HepG2 (cell line): Measurements from ENCODE around the gene KAT6B. TPM values are rescaled to one million over a fixed set of nuclear protein-coding genes. Genes with fewer than 3 reads are reported as not detected.
A peak's percentile ranks its signal among the peaks of the same experiment; 100 is the strongest.

ENCODE experiments used
- AHDC1 ChIP-seq: sonication (generic); formaldehyde crosslinking; IDR thresholded peaks from 2 replicates; pipeline ENCODE4 v1.5.1; 2020; ENCODE audit warnings: mild to moderate bottlenecking, missing genetic modification reagents, borderline replicate concordance
- AKNA ChIP-seq: sonication (generic); formaldehyde crosslinking; IDR thresholded peaks from 2 replicates; pipeline ENCODE4 v1.4.0; 2020; ENCODE audit warnings: missing genetic modification reagents, borderline replicate concordance
- BCL6 ChIP-seq: IDR thresholded peaks from 2 replicates; pipeline ENCODE4 v1.6.1; 2016; ENCODE audit warnings: missing genetic modification reagents, missing compliant biosample characterization
- ELK4 ChIP-seq: sonication (generic); formaldehyde crosslinking; IDR thresholded peaks from 2 replicates; pipeline ENCODE4 v1.9.0; 2021; ENCODE audit warnings: missing genetic modification reagents, borderline replicate concordance
- HNRNPL ChIP-seq: fragments of 200-400 bp; formaldehyde crosslinking; IDR thresholded peaks from 2 replicates; pipeline ENCODE4 v1.6.1; 2017; ENCODE audit warnings: mild to moderate bottlenecking, low read depth, low read length
- KDM5A ChIP-seq: fragments of 200-600 bp; sonication (generic); IDR thresholded peaks from 2 replicates; pipeline ENCODE4 v1.7.0; 2018; ENCODE audit warnings: antibody characterized with exemption, mild to moderate bottlenecking, low read length, borderline replicate concordance
- MED1 ChIP-seq: sonication (generic); formaldehyde crosslinking; IDR thresholded peaks from 2 replicates; pipeline ENCODE4 v1.4.0; 2020; ENCODE audit warnings: missing genetic modification reagents
- MEF2D ChIP-seq: sonication (generic); formaldehyde crosslinking; IDR thresholded peaks from 2 replicates; pipeline ENCODE4 v1.5.1; 2020; ENCODE audit warnings: mild to moderate bottlenecking, missing genetic modification reagents
- PHF8 ChIP-seq: sonication (generic); formaldehyde crosslinking; IDR thresholded peaks from 2 replicates; pipeline ENCODE4 v1.5.0; 2020; ENCODE audit warnings: missing genetic modification reagents
- PITX1 ChIP-seq: sonication (generic); formaldehyde crosslinking; IDR thresholded peaks from 2 replicates; pipeline ENCODE4 v1.5.1; 2020; ENCODE audit warnings: mild to moderate bottlenecking, missing genetic modification reagents
- POGK ChIP-seq: sonication (generic); formaldehyde crosslinking; conservative IDR thresholded peaks from 2 replicates; pipeline ENCODE4 v1.8.0; 2022; ENCODE audit warnings: mild to moderate bottlenecking, moderate library complexity, missing genetic modification reagents
- SIN3B ChIP-seq: fragments of 150-350 bp; IDR thresholded peaks from 2 replicates; pipeline ENCODE4 v1.6.1; 2014; ENCODE audit warnings: low read length
- SRSF1 ChIP-seq: fragments of 200-400 bp; formaldehyde crosslinking; optimal IDR thresholded peaks from 2 replicates; pipeline ENCODE3; 2017; ENCODE audit warnings: mild to moderate bottlenecking, low read depth, low read length, moderate library complexity
- TARDBP ChIP-seq: sonication (generic); formaldehyde crosslinking; IDR thresholded peaks from 2 replicates; pipeline ENCODE4 v1.8.0; 2022; ENCODE audit warnings: mild to moderate bottlenecking, missing genetic modification reagents
- ZNF121 ChIP-seq: sonication (generic); formaldehyde crosslinking; IDR thresholded peaks from 2 replicates; pipeline ENCODE4 v1.5.0; 2020; ENCODE audit warnings: mild to moderate bottlenecking, missing genetic modification reagents
- ZNF225 ChIP-seq: sonication (generic); formaldehyde crosslinking; IDR thresholded peaks from 2 replicates; pipeline ENCODE4 v1.4.0; 2020; ENCODE audit warnings: mild to moderate bottlenecking, missing genetic modification reagents
- ZNF660 ChIP-seq: sonication (generic); formaldehyde crosslinking; IDR thresholded peaks from 2 replicates; pipeline ENCODE4 v1.5.1; 2020; ENCODE audit warnings: mild to moderate bottlenecking, low read depth, missing genetic modification reagents, borderline replicate concordance
- polyA plus RNA-seq, 8 experiments: library from polyadenylated mRNA; depleted of rRNA in 3 of 8; stranded (reverse) in 7 of 8; unstranded in 1 of 8; fragments of >200 nt; fragmentation: Illumina TruSeq in 4 of 8; extraction: Trizol in 4 of 8; gene quantifications; 2 replicates each; pipeline versions ENCODE4 v1.2.1 to v1.2.3, GENCODE V29; 2011 to 2016; ENCODE audit warnings: low read depth in 4 of 8, missing spikeins in 1 of 8, mixed read lengths in 1 of 8; ENCODE audit not compliant: insufficient read depth in 1 of 8
- total RNA-seq, 5 experiments: library from RNA; depleted of rRNA; stranded (reverse); fragments of >200 nt; fragmentation: Illumina TruSeq; extraction: Trizol; gene quantifications; 2 replicates each; pipeline ENCODE4 v1.2.3, GENCODE V29; 2016; ENCODE audit warnings: low read depth in 1 of 5

The KAT6B gene
- total and polyA plus RNA-seq, 2 of the 13 experiments (the other 11 are each of a cell fraction or from before 2014, with no cell fraction given) = 3.0 to 9.5 TPM

GRCh38 chr10:74822101-74822500 lies 4.3 kb upstream of the KAT6B start (continued):
- TF ChIP-seq AKNA (no peak), BCL6 (peak; percentile 75), TARDBP (CRISPR knock-in tag) (peak; percentile 69), MEF2D (CRISPR knock-in tag) (0 out of 2 replicates have a peak, but pooled peaks have one; percentile 26), MED1 (CRISPR knock-in tag) (peak; percentile 61), ZNF225 (CRISPR knock-in tag) (no peak), PITX1 (CRISPR knock-in tag) (peak; percentile 51; the same call in 1 of the 2 replicates), POGK (CRISPR knock-in tag) (no peak), SRSF1 (no peak), KDM5A (no peak), SIN3B (no peak), ELK4 (CRISPR knock-in tag) (no peak), AHDC1 (CRISPR knock-in tag) (peak; percentile 79; the same call in 1 of the 2 replicates), ZNF660 (no peak), ZNF121 (no peak), HNRNPL (no peak), PHF8 (no peak)
